Myocyte (in vitro differentiated cells): ENCODE measurements around the gene LDAF1. TPM values are rescaled to one million over a fixed set of nuclear protein-coding genes. Genes with fewer than 3 reads are reported as not detected.
A peak's percentile ranks its signal among the peaks of the same experiment; 100 is the strongest.
"Not testable (repeated sequence)": the region's sequence is repeated elsewhere in the genome, so short reads cannot be mapped to it uniquely, and the experiment has no call there.

Experiments
- DNase-seq: peaks from one replicate; pipeline ENCODE4 v3.0.0-alpha.2; 2012; ENCODE audit warnings: low read depth
- polyA plus RNA-seq: library from polyadenylated mRNA; unstranded; fragments of >200 nt; gene quantifications from one replicate; pipeline ENCODE4 v1.2.1, GENCODE V29; 2012; ENCODE audit warnings: missing spikeins
- total RNA-seq: library from RNA; depleted of rRNA; stranded (reverse); fragments of >200 nt; gene quantifications from 2 replicates; pipeline ENCODE4 v1.2.3, GENCODE V29; 2014

LDAF1 gene
- total RNA-seq = 8.0 and 9.5 TPM in 2 replicates
- 22.3 TPM for polyA plus RNA-seq

DNA sequence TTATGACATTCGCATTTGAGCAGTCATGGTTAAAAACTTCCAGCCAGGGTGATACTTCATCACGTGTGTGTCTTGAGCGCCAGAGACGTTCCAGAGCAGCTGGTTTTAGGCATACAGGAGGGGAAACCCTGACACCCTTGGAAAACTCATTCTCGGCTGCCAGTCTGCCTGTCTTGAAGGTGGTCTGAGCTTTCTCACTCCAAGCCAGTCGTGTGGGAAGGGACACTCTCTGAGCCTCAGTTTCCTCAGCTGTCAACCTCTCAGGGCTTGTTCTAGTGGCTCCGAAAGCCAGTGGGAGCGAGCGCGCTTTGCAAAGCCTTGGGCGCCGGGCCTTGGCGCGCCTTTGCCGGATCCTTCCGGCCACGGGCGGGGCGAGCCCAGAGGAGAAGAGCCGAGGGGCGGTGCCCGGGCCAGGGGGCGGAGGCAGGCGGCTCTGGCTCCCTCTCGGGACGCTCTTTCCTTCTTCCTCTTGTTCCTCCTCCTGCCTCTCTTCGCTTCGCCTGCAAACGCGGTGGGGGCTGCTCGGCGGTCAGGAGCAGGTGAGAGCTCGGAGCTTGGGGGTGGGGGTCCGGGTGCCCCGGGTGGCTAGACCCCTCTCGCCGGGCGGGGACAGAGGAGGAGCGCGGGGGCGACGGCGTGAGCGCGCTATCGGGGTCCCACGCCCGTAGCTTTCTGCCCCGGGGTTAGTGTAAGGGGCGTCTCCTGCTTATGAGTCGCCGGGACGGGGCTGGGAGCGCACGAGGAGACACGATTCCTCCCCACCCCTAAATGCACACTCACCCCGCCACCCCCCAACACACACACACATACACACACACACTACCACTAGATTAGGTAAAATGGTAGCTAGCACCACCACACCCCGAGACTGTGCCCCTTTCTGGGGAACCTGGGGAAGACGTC, at the start of gene LDAF1:
Gene LDAF1, plus strand, starts transcription at position 467 of the 903 bp plus-strand sequence. CDS start 2,509 bp downstream, outside the sequence.
- DNase-seq = peak; percentile 82

DNA sequence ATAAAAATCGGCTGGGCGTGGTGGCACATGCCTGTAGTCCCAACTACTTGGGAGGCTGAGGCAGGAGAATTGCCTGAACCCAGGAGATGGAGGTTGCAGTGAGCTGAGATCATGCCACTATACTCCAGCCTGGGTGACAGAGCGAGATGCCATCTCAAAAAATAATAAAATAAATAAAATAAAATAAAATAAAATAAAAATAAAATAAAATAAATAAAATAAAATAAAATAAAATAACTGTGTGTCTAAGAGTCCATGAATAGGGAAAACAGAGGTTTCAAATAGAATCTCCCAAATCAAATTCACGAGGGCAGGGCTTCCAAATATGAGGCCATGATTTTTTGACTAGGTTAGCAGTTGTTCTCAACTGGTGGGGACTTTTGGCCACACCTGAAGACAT, 42.9 kb upstream of the LDAF1 start:
- DNase-seq = not testable (repeated sequence)

DNA sequence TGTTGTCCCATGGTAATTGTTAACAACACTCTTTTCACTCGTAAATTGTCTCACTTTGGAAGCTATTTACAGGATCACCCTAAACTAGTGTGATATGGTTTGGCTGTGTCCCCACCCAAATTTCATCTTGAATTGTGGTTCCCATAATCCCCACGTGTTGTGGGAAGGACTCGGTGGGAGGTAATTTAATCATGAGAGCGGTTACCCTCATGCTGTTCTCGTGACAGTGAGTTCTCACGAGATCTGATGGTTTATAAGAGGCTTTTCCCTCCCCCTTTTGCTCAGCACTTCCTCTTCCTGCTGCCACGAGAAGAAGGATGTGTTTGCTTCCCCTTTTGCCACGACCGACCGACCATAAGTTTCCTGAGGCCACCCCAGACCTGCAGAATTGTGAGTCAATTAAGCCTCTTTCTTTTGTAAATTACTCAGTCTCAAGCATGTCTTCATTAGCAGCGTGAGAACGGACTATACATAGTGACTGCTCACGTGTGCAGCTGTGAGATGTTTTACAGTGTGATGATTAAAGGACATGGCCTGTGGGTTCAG, 42.3 kb upstream of the LDAF1 start:
- DNase-seq = peak; percentile 5

DNA sequence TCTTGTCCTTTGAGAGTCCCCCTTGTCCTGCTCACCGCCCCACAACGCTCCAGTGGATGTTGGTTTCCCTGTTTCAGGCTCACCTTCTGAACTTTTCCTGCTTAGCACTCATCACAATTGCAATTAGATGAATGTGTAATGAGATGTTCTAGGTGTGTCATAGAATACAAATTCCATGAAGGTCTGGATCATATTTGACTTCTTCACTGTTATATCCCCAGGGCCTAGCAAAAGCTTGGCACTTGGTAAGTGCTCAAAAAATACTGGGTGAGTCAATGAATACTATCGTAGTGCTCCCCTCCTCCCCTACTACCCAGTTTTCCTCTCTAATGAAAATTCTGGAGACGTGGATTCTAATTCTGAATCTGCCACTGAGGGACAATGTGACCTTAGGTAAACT, 40.9 kb upstream of the LDAF1 start:
- DNase-seq = no peak

DNA sequence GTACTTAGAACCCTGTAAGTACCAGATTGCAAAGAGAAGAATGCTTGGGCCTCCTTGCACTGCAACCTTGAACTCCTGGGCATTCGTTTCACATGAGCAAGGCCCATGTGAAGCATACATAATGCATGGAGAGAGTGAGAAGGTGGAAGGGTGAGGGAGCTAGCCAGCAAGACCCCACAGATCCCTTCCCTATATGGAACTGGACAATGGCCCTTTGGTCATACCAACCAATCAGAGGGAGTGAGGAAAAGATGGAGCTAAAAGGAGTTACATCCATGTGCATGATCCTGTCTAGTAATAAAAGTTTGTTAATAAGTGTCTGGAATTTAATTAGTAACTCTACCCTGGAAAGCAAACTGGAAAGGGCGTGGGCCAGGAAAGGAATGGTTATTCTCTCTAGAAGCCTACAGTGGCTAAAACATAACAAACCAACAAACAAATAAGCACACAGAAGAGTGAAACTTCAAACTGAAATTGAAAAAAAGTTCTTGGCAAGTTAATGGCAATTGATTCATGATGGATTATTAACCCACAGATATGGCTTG, 37.4 kb upstream of the LDAF1 start:
- no peak for DNase-seq

DNA sequence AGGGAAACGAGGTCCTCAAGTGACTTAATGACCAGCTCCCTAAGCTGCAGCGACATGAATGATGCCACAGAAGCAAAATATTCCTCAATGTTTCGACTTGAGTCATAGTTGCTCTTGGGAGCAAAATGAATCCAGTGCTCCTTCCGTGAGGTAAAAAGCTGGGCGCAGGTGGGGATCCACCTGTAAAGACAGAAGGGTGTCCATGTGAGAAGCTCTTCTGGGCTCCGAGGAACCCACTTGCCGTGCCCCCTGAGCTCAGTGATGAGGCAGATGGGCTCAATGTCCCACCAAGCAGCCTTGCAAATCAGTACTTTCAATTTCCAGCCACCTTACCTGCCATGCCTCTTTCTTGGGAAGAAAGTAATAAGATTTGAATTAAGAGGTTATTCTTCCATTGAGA, 33.3 kb upstream of the LDAF1 start:
- DNase-seq = no peak

DNA sequence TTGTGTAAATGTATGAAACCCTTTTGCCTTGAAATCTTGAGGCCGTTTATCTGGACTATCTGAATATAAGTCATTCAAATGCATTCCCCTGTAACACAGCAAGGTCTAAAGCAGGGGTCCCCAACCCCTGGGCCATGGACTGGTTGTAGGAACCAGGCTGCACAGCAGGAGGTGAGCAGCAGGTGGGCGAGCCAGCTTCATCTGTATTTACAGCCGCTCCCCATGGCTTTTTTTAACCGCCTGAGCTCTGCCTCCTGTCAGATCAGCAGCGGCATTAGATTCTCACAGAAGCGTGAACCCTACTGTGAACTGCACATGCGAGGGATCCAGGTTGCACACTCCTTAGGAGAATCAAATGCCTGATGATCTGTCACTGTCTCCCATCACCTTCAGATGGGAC, 32.0 kb upstream of the LDAF1 start:
- DNase-seq = no peak

DNA sequence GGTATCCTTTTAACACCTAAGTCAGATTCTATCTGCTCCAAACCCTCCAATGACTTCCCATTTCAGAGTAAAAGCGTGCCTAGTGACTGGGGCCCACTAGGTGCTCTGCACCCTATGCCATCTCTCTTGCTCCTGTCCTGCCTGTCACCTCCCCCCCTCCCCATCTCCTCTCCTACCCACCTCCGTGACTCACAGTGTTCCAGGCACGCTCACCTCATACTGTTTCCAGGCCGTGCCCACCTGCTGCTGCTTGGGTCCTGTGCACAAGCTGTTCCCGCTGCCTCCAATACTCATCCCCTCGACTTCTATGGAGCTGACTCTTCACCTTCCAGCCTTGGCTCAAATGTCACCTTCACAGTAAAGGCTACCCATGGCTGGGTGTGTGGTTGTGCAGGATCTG, 29.5 kb upstream of the LDAF1 start:
- DNase-seq = no peak

DNA sequence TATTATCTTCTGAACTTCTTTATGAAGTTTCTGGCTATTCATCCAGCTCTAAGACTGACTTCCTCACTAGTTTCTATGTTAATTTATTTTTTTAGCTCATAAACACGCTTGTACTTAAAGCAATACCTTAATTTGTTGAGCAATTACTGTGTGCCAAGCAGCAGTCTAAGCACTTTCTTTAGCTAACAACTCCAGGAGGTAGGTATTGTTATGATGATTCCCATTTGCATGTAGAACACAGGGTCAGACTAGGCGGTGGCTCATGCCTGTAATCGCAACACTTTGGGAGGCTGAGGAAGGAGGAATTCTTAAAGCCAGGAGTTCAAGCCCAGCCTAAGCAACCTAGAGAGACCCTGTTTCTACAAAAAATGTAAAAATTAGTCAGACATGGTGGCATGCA, 27.7 kb upstream of the LDAF1 start:
- DNase-seq = no peak

DNA sequence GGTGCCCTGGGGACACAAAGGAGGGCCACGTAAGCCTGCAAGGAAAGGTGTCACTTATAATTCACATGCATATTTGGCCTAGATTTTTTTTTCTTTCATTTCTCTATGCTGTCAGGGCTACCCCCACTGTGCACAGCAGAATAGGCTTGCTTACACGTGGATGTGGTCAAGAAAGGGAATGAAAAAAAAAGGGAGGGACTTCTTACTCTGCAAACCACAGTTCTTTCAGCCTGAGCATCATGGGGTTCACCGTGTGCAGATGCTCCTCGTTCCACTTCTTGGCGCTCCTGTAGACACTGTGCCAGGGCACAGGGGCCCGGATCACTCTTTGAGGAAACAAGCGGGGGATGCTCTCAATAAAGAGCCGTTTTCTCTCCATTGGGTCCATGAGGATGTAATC, 24.4 kb upstream of the LDAF1 start:
- no peak for DNase-seq

DNA sequence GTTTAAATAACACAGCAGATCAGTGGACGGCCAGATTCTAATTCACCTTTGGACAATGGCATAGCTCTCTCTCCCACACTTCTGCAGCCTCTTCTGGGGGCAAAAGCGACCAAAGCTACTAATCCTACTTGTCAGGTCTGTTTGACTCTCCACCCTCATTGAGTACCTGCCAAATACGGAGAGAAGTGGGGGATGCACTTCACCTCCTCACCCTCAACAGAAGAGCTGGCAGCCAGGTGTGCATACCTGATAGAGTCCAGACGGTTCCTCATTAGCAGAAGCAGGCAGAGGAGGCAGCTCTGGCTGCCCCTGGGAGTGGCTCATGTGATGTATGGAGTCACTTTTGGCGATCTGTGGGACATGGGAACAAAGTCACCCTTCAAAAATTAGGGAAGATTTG, 12.7 kb upstream of the LDAF1 start:
- DNase-seq = no peak

DNA sequence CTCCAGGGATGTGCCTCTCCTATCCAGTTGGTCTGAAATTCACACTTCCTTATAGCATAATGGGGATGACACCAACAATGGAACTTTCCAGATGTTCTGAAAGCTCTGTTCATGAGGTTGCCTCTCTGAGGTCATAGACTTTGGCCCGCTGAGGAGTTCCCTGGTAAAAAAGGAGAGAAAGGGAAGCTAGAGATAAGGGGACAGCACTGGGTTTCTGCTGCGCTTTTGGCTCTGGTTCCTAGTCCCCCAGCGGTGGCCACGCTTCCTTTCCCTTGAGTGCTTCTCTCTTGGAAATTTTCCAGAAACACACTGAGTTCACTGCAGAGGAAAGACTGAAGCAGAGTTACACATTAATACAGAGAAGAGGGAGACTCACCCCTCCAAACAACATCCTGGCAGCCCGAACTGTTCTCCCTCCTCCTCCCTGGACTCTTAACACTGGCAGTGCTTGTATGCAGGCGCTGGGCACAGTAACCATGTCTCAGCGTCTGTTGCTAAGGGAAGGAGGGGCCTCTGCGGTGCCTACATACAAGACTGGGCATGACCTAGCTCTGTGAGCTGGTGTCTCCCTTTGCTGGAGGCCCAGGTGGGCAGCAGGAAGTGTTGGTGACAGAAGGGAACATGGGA, 8.0 kb upstream of the LDAF1 start, which contains the start of gene DNAH3:
Gene DNAH3, minus strand, starts transcription at position 472 of the 627 bp plus-strand sequence. CDS start 527 bp downstream, outside the sequence.
- no peak for DNase-seq

DNA sequence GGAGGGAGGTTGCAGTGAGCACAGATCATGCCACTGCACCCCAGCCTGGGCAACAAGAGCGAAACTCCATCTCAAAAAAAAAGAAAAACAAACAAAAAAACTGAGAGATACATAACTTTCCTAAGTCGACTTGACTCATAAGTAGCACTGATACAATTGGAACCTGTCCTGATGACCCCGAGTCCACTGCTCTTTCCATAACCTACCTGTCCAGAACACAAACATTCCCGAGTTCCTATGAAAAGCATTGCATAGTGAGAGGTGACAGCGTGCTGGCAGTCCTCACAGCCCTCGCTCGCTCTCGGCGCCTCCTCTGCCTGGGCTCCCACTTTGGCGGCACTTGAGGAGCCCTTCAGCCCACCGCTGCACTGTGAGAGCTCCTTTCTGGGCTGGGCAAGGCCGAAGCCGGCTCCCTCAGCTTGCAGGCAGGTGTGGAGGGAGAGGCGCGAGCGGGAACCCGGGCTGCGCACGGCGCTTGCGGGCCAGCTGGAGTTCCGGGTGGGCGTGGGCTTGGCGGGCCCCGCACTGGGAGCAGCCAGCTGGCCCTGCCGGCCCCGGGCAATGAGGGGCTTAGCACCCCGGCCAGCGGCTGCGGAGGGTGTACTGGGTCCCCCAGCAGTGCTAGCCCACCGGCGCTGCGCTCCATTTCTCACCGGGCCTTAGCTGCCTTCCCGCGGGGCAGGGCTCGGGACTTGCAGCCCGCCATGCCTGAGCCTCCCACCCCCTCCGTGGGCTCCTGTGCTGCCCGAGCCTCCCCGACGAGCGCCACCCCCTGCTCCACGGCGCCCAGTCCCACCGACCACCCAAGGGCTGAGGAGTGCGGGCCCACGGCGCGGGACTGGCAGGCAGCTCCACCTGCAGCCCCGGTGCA, 6.1 kb upstream of the LDAF1 start:
- DNase-seq = not testable (repeated sequence)

DNA sequence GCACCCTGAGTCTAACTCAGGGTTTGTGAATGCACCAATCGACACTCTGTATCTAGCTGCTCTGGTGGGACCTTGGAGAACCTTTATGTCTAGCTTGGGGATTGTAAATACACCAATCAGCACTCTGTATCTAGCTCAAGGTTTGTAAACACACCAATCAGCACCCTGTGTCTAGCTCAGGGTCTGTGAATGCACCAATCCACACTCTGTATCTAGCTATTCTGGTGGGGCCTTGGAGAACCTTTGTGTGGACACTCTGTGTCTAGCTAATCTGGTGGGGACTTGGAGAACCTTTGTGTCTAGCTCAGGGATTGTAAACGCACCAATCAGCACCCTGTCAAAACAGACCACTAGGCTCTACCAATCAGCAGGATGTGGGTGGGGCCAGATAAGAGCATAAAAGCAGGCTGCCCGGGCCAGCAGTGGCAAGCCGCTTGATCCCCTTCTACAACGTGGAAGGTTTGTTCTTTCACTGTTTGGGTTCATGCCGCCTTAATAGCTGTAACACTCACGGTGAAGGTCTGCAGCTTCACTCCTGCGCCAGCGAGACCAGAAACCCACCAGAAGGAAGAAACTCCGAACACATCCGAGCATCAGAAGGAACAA, 5.2 kb upstream of the LDAF1 start:
- not testable (repeated sequence) for DNase-seq

DNA sequence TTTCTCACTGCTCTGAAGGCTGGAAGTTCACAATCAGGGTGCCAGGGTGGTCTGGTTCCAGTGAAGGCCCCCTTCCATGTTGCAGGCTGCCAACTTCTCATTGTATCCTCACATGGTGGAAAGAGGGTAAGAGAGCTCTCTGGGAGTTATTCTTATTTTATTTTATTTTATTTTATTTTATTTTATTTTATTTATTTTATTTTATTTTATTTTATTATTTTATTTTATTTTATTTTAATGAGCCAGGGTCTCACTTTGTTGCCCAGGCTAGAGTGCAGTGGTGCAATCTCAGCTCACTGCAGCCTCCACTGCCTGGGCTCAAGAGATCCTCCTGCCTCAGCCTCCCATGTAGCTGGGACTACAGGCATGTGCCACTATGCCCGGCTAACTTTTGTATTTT, 2.5 kb upstream of the LDAF1 start:
- not testable (repeated sequence) for DNase-seq

DNA sequence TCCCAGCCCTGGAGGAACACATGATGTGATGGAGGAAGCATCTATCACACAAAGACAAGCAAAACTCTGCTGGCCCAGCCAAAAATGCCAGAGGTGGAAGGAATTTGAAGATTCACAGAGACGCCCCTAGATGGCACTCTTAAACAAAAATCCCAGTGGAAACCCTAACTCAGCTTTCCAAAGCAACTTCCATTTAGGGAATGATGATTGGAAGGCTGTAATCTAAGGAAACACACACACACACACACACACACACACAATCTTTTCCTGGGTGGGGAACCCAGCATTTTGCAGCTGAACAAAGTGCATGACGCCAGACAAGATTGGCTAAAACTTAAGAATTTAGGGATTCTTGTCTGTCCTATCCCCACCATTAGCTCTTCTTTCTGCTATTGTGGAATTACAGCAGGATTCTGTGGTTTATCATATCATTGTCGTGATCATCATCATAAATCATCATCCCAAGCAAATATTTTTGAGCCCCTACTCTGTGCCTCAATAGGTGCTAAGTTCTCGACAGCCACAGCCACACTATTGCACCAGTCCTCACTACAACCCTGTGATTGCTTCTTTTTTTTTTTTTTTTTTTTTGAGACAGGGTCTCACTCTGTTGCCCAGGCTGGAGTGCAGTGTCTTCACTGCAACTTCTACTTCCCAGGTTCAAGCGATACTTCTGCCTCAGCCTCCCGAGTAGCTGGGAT, 1.6 kb upstream of the LDAF1 start:
- DNase-seq = peak; percentile 78

DNA sequence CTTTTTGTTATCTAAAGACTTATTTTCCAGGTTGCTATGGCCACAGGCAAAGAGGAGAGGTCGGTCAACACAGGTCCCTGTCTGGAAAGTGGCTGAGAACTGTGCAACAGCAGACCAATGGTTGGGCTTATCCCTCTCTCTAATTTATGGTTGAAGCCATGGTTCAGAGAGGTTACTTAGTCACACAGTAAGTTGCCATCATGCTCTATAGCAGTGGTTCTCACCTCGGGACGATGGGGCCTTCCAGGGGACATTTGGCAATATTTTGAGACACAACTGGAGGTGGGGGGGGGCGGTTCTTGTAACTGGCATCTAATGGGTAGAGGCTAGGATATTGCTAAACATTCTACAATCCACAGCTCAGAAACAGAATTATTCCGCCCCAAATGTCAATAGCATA, 842 bp upstream of the LDAF1 start:
- DNase-seq = no peak

DNA sequence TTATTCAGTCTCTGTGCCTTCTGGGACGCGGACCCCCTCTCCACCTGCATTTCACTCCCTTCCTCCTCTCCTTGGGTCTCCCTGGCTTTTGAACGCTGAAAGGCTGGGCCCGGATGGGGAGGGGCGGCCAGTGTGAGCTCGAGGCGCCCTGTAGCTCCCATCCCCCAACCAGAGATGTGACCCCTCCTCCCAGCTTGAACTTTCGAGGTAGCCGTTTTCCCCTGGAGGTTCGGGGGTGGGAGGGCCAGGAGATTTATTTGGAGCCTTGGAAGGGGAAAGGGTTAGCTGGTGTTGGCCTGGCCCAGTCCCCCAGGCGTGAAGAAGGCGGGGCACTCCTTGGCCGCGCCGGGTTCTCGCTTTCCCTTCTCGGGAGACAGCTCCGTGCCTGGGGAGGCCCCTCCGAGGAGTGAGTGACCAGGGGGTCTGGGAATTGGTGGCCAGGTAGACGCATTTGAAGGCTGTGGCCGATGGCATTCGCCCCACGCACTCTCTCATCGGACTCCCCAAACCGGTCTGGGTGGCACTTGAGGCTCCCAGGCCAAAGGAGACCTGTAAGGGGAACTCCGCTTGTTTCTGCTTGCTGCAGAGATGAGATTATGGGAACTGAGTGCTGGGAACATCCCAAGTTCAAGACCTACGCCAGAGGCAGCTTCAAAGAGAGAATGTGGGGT, 942 bp downstream of the LDAF1 start:
- DNase-seq = no peak

DNA sequence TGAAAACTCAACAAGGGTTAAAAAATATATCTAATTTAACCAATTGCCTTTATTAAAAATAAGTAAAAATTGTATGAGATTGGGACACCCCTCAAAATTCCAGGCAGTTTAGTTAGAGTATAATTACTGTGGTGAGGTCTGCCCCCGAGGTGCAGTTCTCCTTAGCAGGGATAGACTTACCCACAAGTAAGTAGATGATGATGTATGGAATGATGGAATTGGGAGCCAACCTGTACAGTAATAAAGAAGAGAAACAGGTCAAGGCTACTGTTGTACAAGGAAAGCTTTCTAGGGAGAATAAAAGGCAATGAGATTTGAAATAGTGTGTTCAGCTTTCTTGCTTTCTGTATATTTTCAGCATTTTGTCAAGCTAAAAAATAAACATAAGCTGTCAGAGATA, 1.8 kb downstream of the LDAF1 start:
- DNase-seq = no peak
